Fibroblast of lung (primary cell): ENCODE results near the gene TICAM2. TPM values are rescaled to one million over a fixed set of nuclear protein-coding genes. Genes with fewer than 3 reads are reported as not detected.

Experiments
- DNase-seq, 2 donors: peaks; one replicate each; pipeline versions ENCODE4 v3.0.0 to v3.0.0-alpha.2; 2010; ENCODE audit warnings: low read depth in 2 of 2
- H2AFZ ChIP-seq: 2 replicates; pipeline ENCODE4 v1.5.1; 2012; ENCODE audit warnings: low read length, control low read depth, inconsistent platforms
- H3K27ac ChIP-seq: 2 replicates; pipeline ENCODE4 v1.5.1; 2011; ENCODE audit warnings: low read length, control low read depth; ENCODE audit not compliant: insufficient read depth
- H3K27me3 ChIP-seq: 2 replicates; pipeline ENCODE4 v1.5.1; 2011; ENCODE audit warnings: mild to moderate bottlenecking, low read length; ENCODE audit not compliant: control insufficient read depth, insufficient read depth
- H3K36me3 ChIP-seq: 2 replicates; pipeline ENCODE4 v1.5.1; 2011; ENCODE audit warnings: low read length; ENCODE audit not compliant: control insufficient read depth, insufficient read depth
- H3K4me1 ChIP-seq: 2 replicates; pipeline ENCODE4 v1.5.1; 2011; ENCODE audit warnings: low read length; ENCODE audit not compliant: control insufficient read depth, insufficient read depth; ENCODE audit errors: extremely low read depth
- H3K4me2 ChIP-seq: 2 replicates; pipeline ENCODE4 v1.5.1; 2011; ENCODE audit warnings: low read length, control low read depth; ENCODE audit not compliant: insufficient read depth; ENCODE audit errors: extremely low read depth
- H3K4me3 ChIP-seq, 4 experiments: fragments of 200-600 bp in 1 of 4; sonication (generic) in 1 of 4; replicated peaks in 1 of 4; 2 replicates each; pipeline ENCODE4 v1.5.1; 2011 to 2016; ENCODE audit warnings: low read length in 4 of 4, low read depth in 3 of 4, mild to moderate bottlenecking in 3 of 4, control low read depth in 2 of 4, inconsistent platforms in 1 of 4, mixed read lengths in 1 of 4; ENCODE audit not compliant: insufficient read depth in 1 of 4; ENCODE audit errors: control extremely low read depth in 1 of 4
- H3K79me2 ChIP-seq: 2 replicates; pipeline ENCODE4 v1.5.1; 2012; ENCODE audit warnings: mild to moderate bottlenecking, low read length, inconsistent platforms; ENCODE audit not compliant: control insufficient read depth, insufficient read depth
- H3K9ac ChIP-seq: 2 replicates; pipeline ENCODE4 v1.5.1; 2011; ENCODE audit warnings: mild to moderate bottlenecking, low read length, control low read depth; ENCODE audit not compliant: insufficient read depth
- H3K9me3 ChIP-seq: 2 replicates; pipeline ENCODE4 v1.5.1; 2012; ENCODE audit warnings: low read depth, low read length; ENCODE audit not compliant: control insufficient read depth, insufficient read depth
- H4K20me1 ChIP-seq: 2 replicates; pipeline ENCODE4 v1.5.1; 2011; ENCODE audit warnings: low read length; ENCODE audit not compliant: control insufficient read depth, insufficient read depth; ENCODE audit errors: extremely low read depth
- EZH2 ChIP-seq: IDR thresholded peaks from 2 replicates; pipeline ENCODE4 v1.5.1; 2012; ENCODE audit warnings: low read length, control low read depth, mild to moderate bottlenecking; ENCODE audit errors: missing control alignments
- polyA plus RNA-seq, 2 donors: library from polyadenylated mRNA; depleted of rRNA in 1 of 2; stranded (reverse) in 1 of 2; unstranded in 1 of 2; fragments of >200 nt; gene quantifications; 2 replicates each; pipeline ENCODE4 v1.2.1, GENCODE V29; 2011 to 2012; ENCODE audit warnings: missing spikeins in 1 of 2
- total RNA-seq: library from RNA; depleted of rRNA; stranded (reverse); fragments of >200 nt; gene quantifications from 2 replicates; pipeline ENCODE4 v1.2.1, GENCODE V29; 2014
- TF ChIP-seq, protein P1 (sequence below), 2 donors: IDR thresholded peaks in 1 of 2; conservative IDR thresholded peaks in 1 of 2; 1 replicate in 1 of 2; 2 replicates in 1 of 2; pipeline ENCODE4 v1.5.1; 2011 to 2012; ENCODE audit warnings: low read length in 2 of 2, control low read depth in 1 of 2, inconsistent platforms in 1 of 2, low read depth in 1 of 2, mild to moderate bottlenecking in 1 of 2

Gene TICAM2
- total and polyA plus RNA-seq, 2 donors (not counting 1 experiment from before 2014, with no cell fraction given) = 8.8 to 10.3 TPM

DNA sequence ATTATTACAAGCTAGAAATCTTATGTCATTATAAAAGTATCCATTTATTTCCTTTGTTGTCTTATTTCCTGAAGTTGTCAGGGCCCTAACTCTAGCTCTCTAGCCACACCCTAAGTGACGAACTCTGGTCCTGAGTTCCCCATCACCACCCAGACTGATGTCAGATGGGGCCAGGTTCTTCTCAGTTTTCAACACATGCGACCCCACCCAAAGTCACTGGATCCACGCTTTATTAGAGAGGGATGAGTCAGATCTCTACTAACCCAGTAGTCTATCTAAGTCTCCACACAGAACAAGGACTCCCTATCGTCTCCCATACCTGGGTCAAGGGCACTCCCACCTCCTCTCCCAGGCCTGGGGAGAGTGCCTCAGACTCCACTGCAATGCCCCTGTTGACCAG, 50.9 kb downstream of the TICAM2 start:
- no peaks in the 10 kb centered on the region for H4K20me1 ChIP-seq
- no peak overlapping the region for H2AFZ ChIP-seq
- H3K27ac ChIP-seq = no peak overlapping the region
- peak in 1 of 2 donors; percentile 78 for DNase-seq
- H3K27me3 ChIP-seq = no peaks in the 10 kb centered on the region
- H3K4me3 ChIP-seq = no peak overlapping the region
- TF ChIP-seq, protein P1, sequence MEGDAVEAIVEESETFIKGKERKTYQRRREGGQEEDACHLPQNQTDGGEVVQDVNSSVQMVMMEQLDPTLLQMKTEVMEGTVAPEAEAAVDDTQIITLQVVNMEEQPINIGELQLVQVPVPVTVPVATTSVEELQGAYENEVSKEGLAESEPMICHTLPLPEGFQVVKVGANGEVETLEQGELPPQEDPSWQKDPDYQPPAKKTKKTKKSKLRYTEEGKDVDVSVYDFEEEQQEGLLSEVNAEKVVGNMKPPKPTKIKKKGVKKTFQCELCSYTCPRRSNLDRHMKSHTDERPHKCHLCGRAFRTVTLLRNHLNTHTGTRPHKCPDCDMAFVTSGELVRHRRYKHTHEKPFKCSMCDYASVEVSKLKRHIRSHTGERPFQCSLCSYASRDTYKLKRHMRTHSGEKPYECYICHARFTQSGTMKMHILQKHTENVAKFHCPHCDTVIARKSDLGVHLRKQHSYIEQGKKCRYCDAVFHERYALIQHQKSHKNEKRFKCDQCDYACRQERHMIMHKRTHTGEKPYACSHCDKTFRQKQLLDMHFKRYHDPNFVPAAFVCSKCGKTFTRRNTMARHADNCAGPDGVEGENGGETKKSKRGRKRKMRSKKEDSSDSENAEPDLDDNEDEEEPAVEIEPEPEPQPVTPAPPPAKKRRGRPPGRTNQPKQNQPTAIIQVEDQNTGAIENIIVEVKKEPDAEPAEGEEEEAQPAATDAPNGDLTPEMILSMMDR (conservative IDR thresholded peaks at IDR 0.05 in 1 of 2, IDR thresholded peaks at IDR 0.05 in 1 of 2; ENCODE audit: low read depth in 1 of 2, low read length in 2 of 2) = no peak
- TF ChIP-seq EZH2 = no peak
- H3K79me2 ChIP-seq = no peaks in the 10 kb centered on the region
- H3K4me2 ChIP-seq = no peak overlapping the region
- no peaks in the 10 kb centered on the region for H3K36me3 ChIP-seq
- no peaks in the 10 kb centered on the region for H3K9me3 ChIP-seq
- H3K4me1 ChIP-seq = no peaks in the 10 kb centered on the region
- no peak overlapping the region for H3K9ac ChIP-seq

DNA sequence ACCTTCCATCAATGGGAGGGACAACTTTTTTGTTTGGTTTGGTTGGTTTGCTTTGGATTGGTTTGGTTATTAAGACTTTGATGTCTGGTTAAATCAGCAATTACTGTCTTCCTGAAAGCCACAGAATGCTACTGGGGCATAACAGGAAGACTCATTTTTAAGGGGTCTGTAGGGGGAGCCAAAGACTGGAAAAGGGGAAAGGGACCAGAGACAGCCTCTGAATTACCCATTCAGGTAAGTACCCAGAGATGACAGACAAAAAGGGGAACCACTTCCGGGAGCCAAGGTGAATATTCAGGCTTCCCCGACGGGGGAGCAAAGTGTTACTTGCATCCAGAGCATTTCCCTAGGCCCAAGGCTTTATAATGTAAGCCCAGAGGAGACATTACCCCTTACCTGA, 53.1 kb downstream of the TICAM2 start:
- H3K9ac ChIP-seq = no peak overlapping the region
- H3K4me3 ChIP-seq = no peak overlapping the region
- H3K4me2 ChIP-seq = no peak overlapping the region
- H3K36me3 ChIP-seq = no peaks in the 10 kb centered on the region
- H3K4me1 ChIP-seq = no peaks in the 10 kb centered on the region
- H4K20me1 ChIP-seq = no peaks in the 10 kb centered on the region
- no peak overlapping the region for H2AFZ ChIP-seq
- H3K9me3 ChIP-seq = no peaks in the 10 kb centered on the region
- H3K27me3 ChIP-seq = no peaks in the 10 kb centered on the region
- peak in 1 of 2 donors; percentile 44 for DNase-seq
- peaks cover 3% of the 10 kb centered on the region for H3K79me2 ChIP-seq
- no peak overlapping the region for H3K27ac ChIP-seq
- TF ChIP-seq, protein P1 (conservative IDR thresholded peaks at IDR 0.05 in 1 of 2, IDR thresholded peaks at IDR 0.05 in 1 of 2; ENCODE audit: low read depth in 1 of 2, low read length in 2 of 2) = peak in 1 of 2 donors; percentile 44
- TF ChIP-seq EZH2 = no peak

DNA sequence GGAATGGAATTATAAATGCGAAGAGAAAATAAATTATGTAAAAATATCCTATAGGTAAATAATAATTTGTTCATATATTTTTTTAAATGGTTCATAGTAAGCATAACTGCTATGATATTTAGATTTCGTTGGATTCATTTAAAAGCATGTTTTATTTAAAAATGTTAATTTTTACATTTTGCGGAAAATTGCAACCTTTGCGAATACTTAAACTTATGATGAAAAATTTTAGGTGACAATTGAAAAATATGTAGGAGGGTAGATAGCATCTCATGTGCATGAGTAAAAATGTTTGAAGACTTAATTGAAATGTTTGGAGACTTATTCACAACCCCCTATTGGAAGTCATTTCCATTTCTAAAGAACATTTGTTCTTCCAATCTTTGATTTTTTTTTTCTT, 53.6 kb downstream of the TICAM2 start:
- H3K4me3 ChIP-seq = no peak overlapping the region
- no peak overlapping the region for H2AFZ ChIP-seq
- no peaks in the 10 kb centered on the region for H3K36me3 ChIP-seq
- no peak overlapping the region for H3K9ac ChIP-seq
- H3K27ac ChIP-seq = no peak overlapping the region
- no peaks in the 10 kb centered on the region for H3K9me3 ChIP-seq
- H3K4me1 ChIP-seq = no peaks in the 10 kb centered on the region
- H3K27me3 ChIP-seq = no peaks in the 10 kb centered on the region
- no peaks in the 10 kb centered on the region for H4K20me1 ChIP-seq
- peaks cover 7% of the 10 kb centered on the region for H3K79me2 ChIP-seq
- TF ChIP-seq, protein P1 (conservative IDR thresholded peaks at IDR 0.05 in 1 of 2, IDR thresholded peaks at IDR 0.05 in 1 of 2; ENCODE audit: low read depth in 1 of 2, low read length in 2 of 2) = no peak
- no peak for TF ChIP-seq EZH2
- H3K4me2 ChIP-seq = no peak overlapping the region
- DNase-seq = no peak
